Gastrocnemius medialis (tissue), 4 donors: ENCODE data around the gene TMEM209.

Experiments used
- POLR2A ChIP-seq, 2 donors: fragments of 450-650 bp; IDR thresholded peaks; one replicate each; pipeline ENCODE4 v1.6.1; 2017; ENCODE audit warnings: antibody characterized with exemption in 2 of 2, mild to moderate bottlenecking in 2 of 2, moderate library complexity in 2 of 2
- TF ChIP-seq, protein P1 (sequence below), 5 experiments: fragments of 450-650 bp in 3 of 5; fragments of 200-600 bp in 2 of 5; sonication (generic) in 2 of 5; IDR thresholded peaks in 4 of 5; conservative IDR thresholded peaks in 1 of 5; 1 replicate in 4 of 5; 2 replicates in 1 of 5; pipeline ENCODE4 v1.5.1; 2016 to 2019; ENCODE audit warnings: antibody characterized with exemption in 5 of 5, mild to moderate bottlenecking in 3 of 5, moderate library complexity in 3 of 5

DNA sequence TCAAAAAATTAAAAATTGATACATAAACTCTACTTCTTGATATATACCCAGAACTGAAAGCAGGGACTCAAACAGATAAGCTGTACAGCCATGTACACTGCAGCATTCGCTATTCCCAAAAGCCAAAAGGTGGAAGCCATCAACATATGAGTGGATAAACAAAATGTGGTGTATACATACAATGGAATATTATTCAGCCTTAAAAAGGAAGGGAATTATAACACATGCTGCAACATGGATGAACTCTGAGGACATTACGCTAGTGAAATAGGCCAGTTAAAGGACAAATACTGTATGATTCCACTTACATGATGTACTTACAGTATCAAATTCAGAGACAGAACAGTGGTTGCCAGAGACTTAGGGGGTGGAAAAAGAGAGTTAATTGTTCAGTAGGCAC is 8.1 kb downstream of the TMEM209 start:
- TF ChIP-seq, protein P1, sequence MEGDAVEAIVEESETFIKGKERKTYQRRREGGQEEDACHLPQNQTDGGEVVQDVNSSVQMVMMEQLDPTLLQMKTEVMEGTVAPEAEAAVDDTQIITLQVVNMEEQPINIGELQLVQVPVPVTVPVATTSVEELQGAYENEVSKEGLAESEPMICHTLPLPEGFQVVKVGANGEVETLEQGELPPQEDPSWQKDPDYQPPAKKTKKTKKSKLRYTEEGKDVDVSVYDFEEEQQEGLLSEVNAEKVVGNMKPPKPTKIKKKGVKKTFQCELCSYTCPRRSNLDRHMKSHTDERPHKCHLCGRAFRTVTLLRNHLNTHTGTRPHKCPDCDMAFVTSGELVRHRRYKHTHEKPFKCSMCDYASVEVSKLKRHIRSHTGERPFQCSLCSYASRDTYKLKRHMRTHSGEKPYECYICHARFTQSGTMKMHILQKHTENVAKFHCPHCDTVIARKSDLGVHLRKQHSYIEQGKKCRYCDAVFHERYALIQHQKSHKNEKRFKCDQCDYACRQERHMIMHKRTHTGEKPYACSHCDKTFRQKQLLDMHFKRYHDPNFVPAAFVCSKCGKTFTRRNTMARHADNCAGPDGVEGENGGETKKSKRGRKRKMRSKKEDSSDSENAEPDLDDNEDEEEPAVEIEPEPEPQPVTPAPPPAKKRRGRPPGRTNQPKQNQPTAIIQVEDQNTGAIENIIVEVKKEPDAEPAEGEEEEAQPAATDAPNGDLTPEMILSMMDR (IDR thresholded peaks at IDR 0.05 in 4 of 5, conservative IDR thresholded peaks at IDR 0.05 in 1 of 5), result no peak
- TF ChIP-seq POLR2A (IDR thresholded peaks at IDR 0.05), result no peak
